Right atrium auricular region (tissue), 2 donors: ENCODE results near the gene HIP1R. TPM values are rescaled to one million over a fixed set of nuclear protein-coding genes. Genes with fewer than 3 reads are reported as not detected.
"Not testable (repeated sequence)": the region's sequence is repeated elsewhere in the genome, so short reads cannot be mapped to it uniquely, and the experiment has no call there.

Source experiments
- DNase-seq: peaks from one replicate; pipeline ENCODE4 v3.0.0-alpha.2; 2019; ENCODE audit warnings: low spot score
- H3K27ac ChIP-seq, 2 donors: fragments of 200-600 bp; sonication (generic); 1 replicate in 1 of 2; 2 replicates in 1 of 2; pipeline ENCODE4 v1.5.1; 2016 to 2019
- H3K27me3 ChIP-seq, 2 donors: fragments of 200-600 bp; sonication (generic); one replicate each; pipeline versions ENCODE4 v1.5.1 to v1.6.0; 2017 to 2019
- H3K36me3 ChIP-seq: fragments of 200-600 bp; sonication (generic); one replicate; pipeline ENCODE4 v1.5.1; 2016
- H3K4me1 ChIP-seq, 2 donors: fragments of 200-600 bp; sonication (generic); one replicate each; pipeline versions ENCODE4 v1.5.1 to v1.6.0; 2017 to 2019
- H3K4me3 ChIP-seq, 2 donors: fragments of 200-600 bp; sonication (generic); 1 replicate in 1 of 2; 2 replicates in 1 of 2; pipeline ENCODE4 v1.5.1; 2017 to 2019; ENCODE audit warnings: mild to moderate bottlenecking in 1 of 2, moderate library complexity in 1 of 2
- H3K9me3 ChIP-seq, 2 donors: fragments of 200-600 bp; sonication (generic); one replicate each; pipeline ENCODE4 v1.5.1; 2019
- CTCF ChIP-seq, 2 donors: fragments of 200-600 bp; sonication (generic); IDR thresholded peaks; one replicate each; pipeline ENCODE4 v1.5.1; 2019; ENCODE audit warnings: antibody characterized with exemption in 2 of 2
- total RNA-seq, 2 donors: library from RNA; depleted of rRNA; stranded (reverse); fragments of >200 nt; gene quantifications; one replicate each; pipeline ENCODE4 v1.1.0, GENCODE V29; 2016

Gene HIP1R
- total RNA-seq, 2 donors from 2014 or later: 32.4 to 43.8 TPM

- H3K27me3 ChIP-seq: no peaks in the 10 kb centered on the region
- peaks cover 0 to 92% of the 10 kb centered on the region in 2 donors for H3K4me1 ChIP-seq
- TF ChIP-seq CTCF (IDR thresholded peaks at IDR 0.05): no peak
- H3K4me3 ChIP-seq: peak overlapping the region in 1 of 2 donors; percentile 20
- H3K9me3 ChIP-seq: no peaks in the 10 kb centered on the region
- no peaks in the 10 kb centered on the region for H3K36me3 ChIP-seq
- H3K27ac ChIP-seq: peak overlapping the region; percentile 89 to 96
- DNase-seq: peak; percentile 69
Measured at GRCh38 chr12:122888232-122888752, 53.0 kb downstream of the HIP1R start.

- peaks cover 0 to 92% of the 10 kb centered on the region in 2 donors for H3K4me1 ChIP-seq
- no peak overlapping the region for H3K4me3 ChIP-seq
- no peaks in the 10 kb centered on the region for H3K27me3 ChIP-seq
- TF ChIP-seq CTCF (IDR thresholded peaks at IDR 0.05): no peak
- no peaks in the 10 kb centered on the region for H3K9me3 ChIP-seq
- H3K36me3 ChIP-seq: no peaks in the 10 kb centered on the region
- DNase-seq: no peak
- peak overlapping the region; percentile 89 to 96 for H3K27ac ChIP-seq
Measured at GRCh38 chr12:122889761-122890520, 54.7 kb downstream of the HIP1R start.

GRCh38 chr12:122891661-122892525 lies 56.6 kb downstream of the HIP1R start:
- H3K27ac ChIP-seq: peak overlapping the region; percentile 89 to 96
- no peaks in the 10 kb centered on the region for H3K36me3 ChIP-seq
- TF ChIP-seq CTCF (IDR thresholded peaks at IDR 0.05): no peak
- peaks cover 0 to 4% of the 10 kb centered on the region in 2 donors for H3K9me3 ChIP-seq
- peaks cover 0 to 83% of the 10 kb centered on the region in 2 donors for H3K4me1 ChIP-seq
- no peaks in the 10 kb centered on the region for H3K27me3 ChIP-seq
- no peak for DNase-seq
- H3K4me3 ChIP-seq: peak overlapping the region in 1 of 2 donors; percentile 24

GRCh38 chr12:122892724-122893123 lies 57.5 kb downstream of the HIP1R start:
- not testable (repeated sequence) for H3K36me3 ChIP-seq, H3K4me3 ChIP-seq
- peaks cover 0 to 75% of the 10 kb centered on the region in 2 donors for H3K4me1 ChIP-seq

GRCh38 chr12:122893208-122894153 lies 58.2 kb downstream of the HIP1R start:
- Histone ChIP-seq H3K4me1 (peaks cover 0 to 67% of the 10 kb centered on the region in 2 donors), H3K36me3 (no peaks in the 10 kb centered on the region), H3K27me3 (no peaks in the 10 kb centered on the region), H3K9me3 (peaks cover 0 to 4% of the 10 kb centered on the region in 2 donors), H3K4me3 (peak overlapping the region in 1 of 2 donors; percentile 95), H3K27ac (peak overlapping the region; percentile 89 to 96)
- DNase-seq: no peak
- no peak for TF ChIP-seq CTCF (IDR thresholded peaks at IDR 0.05)

More at GRCh38 chr12:122892724-122893123, 57.5 kb downstream of the HIP1R start:
- H3K27me3 ChIP-seq, DNase-seq, H3K9me3 ChIP-seq: not testable (repeated sequence)
- peak overlapping the region; percentile 89 to 96 for H3K27ac ChIP-seq
